ENCODE results near the gene ADGRD1.

Gene ADGRD1

GRCh38 chr12:130981911-130982310 is 28.2 kb downstream of the ADGRD1 start:
- no peak for DNase-seq
- no peak overlapping the region for H3K4me3 ChIP-seq
- no peaks in the 10 kb centered on the region for H3K36me3 ChIP-seq
- TF ChIP-seq CTCF (IDR thresholded peaks at IDR 0.05): no peak
- no peak overlapping the region for H3K27ac ChIP-seq
- H3K27me3 ChIP-seq: no peaks in the 10 kb centered on the region
- no peaks in the 10 kb centered on the region for H3K4me1 ChIP-seq
- H3K9me3 ChIP-seq: no peaks in the 10 kb centered on the region
- intact Hi-C loops (cut with DNase I; ENCODE audit: low total_unique reads): no loop called here

DNA sequence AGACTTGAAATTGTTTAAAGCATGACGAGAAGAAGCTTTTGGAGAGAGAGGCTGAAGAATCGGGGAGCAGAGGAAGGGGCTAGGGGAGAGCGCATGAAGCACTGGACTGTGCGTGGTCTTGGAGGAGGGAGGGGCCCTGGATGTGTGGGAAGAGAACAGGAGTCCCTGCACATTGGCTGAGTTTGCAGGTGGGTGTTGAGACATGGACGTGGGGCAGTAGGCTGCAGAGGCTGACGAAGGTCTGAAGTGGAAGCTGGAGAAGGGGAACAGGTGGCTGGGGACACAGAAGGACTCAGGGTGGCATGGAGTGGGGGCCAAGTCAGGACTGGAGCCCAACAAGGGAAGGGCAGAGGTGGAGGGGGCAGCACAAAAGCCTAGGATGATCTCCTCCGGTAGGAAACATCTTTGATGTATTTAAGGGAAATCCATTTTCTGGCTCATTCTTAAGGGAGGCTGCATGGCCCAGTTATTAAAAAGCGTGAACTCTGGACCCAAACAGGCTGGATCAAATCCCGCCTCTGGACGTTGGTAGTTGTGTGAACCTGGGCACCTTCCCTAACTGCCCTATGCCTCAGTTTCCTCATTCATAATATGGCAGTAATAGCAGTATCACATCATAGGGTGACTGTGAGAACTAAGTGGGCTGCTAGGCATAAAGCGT is 29.0 kb downstream of the ADGRD1 start:
- H3K9me3 ChIP-seq: no peaks in the 10 kb centered on the region
- TF ChIP-seq CTCF (IDR thresholded peaks at IDR 0.05): no peak
- no peaks in the 10 kb centered on the region for H3K36me3 ChIP-seq
- no peak overlapping the region for H3K4me3 ChIP-seq
- no peak overlapping the region for H3K27ac ChIP-seq
- no peak for DNase-seq
- intact Hi-C loops (cut with DNase I; ENCODE audit: low total_unique reads): no loop called here
- no peaks in the 10 kb centered on the region for H3K27me3 ChIP-seq
- no peaks in the 10 kb centered on the region for H3K4me1 ChIP-seq

DNA sequence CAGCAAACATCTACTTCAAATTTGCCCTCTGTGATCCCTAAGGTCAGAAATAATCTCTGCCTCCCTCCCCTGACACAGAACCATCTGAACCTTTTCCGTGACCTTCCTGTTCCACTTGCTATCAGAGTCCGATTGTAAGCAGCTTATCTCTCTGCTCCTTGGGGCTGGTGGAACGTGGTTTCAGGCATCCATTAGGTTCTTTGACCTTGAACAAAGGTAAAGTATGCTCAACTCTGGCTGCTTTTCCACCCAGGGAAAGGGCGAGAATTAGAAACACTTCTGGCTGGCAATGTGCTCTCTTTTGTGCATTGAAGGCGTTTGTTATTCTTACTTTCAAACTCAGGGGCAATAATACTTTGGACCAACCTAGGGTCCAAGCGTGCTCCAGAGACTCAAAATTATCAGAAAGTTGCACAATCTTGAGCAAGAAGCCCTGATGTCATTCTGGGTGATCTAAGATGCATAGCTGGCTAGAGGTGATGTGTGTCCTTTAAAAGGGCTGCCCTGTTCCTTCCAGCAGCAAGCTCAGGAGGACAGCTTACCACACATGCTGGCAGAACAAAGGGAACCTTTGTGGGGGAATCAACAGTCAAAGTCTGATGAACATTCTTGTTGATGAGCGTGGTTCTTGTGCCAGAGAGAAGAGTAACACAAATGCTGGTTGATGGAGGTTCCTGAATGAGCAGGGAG is 29.8 kb downstream of the ADGRD1 start:
- Histone ChIP-seq H3K36me3 (no peaks in the 10 kb centered on the region), H3K27ac (no peak overlapping the region), H3K4me1 (no peaks in the 10 kb centered on the region), H3K27me3 (no peaks in the 10 kb centered on the region), H3K4me3 (no peak overlapping the region), H3K9me3 (no peaks in the 10 kb centered on the region)
- intact Hi-C loops (cut with DNase I; ENCODE audit: low total_unique reads): no loop called here
- DNase-seq: peak in 1 of 2 donors; percentile 66
- TF ChIP-seq CTCF (IDR thresholded peaks at IDR 0.05): no peak

DNA sequence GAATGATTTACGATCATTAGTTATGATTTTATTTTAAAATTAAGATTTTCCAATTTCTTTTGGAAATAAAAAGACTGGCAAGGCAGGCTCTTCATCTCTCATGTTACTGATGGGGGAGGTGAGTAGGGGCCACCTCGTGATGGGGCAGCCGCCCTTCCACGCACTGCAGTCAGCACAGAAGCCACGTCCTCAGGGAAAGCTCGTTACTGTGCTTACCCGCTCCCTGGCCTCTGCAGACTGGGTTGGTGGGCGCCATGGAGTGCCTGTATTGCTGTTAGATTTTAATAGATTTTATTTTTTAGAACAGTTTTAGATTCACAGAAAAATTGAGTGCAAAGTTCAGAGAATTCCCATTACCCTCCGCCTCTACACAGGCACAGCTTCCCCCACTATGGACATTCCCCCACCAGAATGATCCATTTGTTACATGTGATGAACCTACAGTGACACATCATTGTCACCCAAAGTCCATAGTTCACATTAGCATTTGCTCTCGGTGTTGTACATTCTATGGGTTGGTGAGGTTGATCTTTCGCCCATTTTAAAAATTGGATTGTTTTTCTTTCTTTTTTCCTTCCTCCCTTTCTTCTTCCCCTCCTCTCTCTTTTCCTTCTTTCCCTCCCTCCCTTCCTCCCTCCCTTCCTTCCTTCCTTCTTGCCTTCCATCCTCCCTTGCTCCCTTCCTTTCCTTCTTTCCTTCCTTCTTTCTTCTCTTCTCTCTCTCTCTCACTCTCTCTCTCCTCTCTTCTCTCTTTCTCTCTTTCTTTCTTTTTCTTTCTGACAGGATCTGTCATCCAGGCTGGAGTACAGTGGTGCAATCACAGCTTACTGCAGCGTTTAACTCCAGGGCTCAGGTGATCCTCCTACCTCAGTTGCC is 30.7 kb downstream of the ADGRD1 start:
- H3K4me1 ChIP-seq: no peaks in the 10 kb centered on the region
- no peak for DNase-seq
- no peaks in the 10 kb centered on the region for H3K9me3 ChIP-seq
- no peak overlapping the region for H3K27ac ChIP-seq
- TF ChIP-seq CTCF (IDR thresholded peaks at IDR 0.05): no peak
- no peaks in the 10 kb centered on the region for H3K27me3 ChIP-seq
- peaks cover 0 to 2% (median 0%) of the 10 kb centered on the region in 3 donors for H3K36me3 ChIP-seq
- intact Hi-C loops (cut with DNase I; ENCODE audit: low total_unique reads): no loop called here
- no peak overlapping the region for H3K4me3 ChIP-seq

DNA sequence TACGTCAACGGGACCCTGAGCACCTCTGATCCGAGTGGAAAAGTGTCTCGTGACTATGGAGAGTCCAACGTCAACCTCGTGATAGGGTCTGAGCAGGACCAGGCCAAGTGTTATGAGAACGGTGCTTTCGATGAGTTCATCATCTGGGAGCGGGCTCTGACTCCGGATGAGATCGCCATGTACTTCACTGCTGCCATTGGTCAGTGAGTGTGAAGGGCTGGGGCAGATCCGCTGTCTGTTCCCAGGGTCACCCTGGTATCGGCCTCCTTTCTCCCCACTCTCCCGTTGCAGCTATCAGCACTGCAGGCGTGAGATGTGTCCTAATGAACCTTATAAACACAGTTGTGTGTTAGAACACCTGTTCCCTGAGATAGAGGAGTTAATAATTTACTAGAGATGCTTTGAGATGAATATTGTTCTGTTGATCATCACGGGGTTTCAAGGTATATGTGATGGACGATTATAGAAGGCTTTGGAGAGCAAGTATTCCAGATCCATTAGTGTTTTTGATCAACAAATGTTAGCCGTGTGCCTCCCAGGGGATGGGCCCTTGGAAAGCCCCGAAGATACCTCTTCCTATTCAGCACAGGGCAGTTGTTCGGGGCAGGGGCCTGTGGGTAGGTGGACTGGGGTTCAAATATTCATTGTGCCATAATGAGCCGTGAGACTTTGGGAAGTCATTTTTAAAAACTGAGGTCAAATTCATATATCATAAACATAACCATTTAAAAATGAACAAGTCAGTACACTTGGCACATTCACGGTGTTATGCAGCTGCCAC is 33.6 kb downstream of the ADGRD1 start:
- Histone ChIP-seq H3K27ac (no peak overlapping the region), H3K27me3 (no peaks in the 10 kb centered on the region), H3K36me3 (peaks cover 0 to 6% (median 0%) of the 10 kb centered on the region in 3 donors), H3K9me3 (no peaks in the 10 kb centered on the region), H3K4me3 (no peak overlapping the region), H3K4me1 (no peaks in the 10 kb centered on the region)
- intact Hi-C loops (cut with DNase I; ENCODE audit: low total_unique reads): no loop called here
- TF ChIP-seq CTCF (IDR thresholded peaks at IDR 0.05): no peak
- no peak for DNase-seq

Measured in tibial artery (tissue), 4 donors.